ENCODE results near the gene DCDC1.
"Not testable (repeated sequence)": the region's sequence is repeated elsewhere in the genome, so short reads cannot be mapped to it uniquely, and the experiment has no call there.

The DCDC1 gene

DNA sequence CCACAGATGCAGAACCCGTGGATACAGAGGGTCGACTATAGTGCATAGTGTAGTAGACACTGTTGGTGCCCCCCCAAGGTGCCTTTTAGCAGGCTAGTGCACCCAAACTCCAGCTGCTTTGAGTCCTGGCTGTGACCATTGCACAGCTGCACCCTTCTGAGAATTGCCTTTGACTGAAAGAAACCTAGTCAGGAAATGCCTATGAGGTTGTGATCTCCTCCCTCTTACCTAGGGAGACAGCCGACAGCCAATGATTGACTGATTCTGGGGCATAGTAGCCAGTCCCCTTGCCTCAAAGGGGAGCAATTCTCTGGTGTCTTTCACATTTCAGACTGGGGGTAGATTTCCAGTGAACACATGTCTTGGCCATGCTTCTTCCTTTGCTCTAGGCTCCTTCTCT is 74.2 kb downstream of the DCDC1 start:
- no peak for DNase-seq
- no peak for TF ChIP-seq POLR2A (IDR thresholded peaks at IDR 0.05; ENCODE audit: low read length)
- no peak for TF ChIP-seq GATA1 (IDR thresholded peaks at IDR 0.05; ENCODE audit: low read depth, low read length)

DNA sequence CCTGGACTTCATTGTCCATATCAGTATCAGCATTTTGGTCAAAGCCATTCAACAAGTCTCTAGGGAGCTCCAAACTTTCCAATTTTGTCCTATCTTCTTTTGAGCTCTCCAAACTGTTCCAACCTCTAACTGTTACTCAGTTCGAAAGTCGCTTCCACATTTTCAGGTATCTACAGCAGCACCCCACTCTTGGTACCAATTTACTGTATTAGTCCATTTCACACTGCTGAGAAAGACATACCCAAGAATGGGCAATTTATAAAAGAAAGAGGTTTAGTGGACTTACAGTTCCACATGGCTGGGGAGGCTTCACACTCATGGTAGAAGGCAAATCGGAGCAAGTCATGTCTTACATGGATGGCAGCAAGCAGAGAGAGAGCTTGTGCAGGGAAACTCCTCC is 96.0 kb downstream of the DCDC1 start:
- DNase-seq: not testable (repeated sequence)

DNA sequence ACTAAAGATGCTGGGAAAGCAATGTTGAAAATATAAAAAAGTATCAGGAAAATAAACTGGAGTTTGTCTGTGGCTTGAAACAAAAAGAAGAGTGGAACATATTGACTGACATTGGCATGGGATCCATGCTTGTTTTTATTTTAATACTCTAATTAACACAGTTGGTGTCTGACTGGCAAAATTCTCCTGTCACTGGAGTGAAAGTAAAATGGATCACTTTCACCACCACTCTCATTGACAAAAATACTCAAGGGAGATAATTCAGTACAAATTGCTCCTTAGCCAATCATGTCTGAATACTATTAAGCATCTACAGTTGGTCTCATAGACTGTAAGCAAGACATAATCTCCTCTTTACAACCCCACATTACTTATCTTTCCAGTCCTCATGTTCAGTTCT is 101.8 kb downstream of the DCDC1 start:
- DNase-seq: no peak

DNA sequence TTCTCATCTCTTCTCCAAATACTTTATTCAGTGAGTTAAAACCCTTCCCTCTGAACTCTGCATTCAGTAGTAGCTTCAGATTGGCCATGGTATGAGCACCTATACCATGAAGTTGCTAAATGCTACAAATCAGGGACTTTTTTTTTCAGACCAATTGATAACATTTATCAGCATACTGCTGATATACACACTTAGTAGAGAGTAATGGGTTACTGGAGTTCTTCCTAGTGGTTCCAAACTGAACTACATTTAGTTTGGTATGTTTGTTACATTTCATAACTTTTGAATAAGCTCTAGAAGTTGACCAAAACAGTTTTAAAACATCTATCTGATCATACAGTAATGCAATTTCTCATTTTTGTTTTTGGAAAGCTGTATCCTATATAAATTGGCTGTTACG is 104.7 kb downstream of the DCDC1 start:
- no peak for TF ChIP-seq POLR2A (IDR thresholded peaks at IDR 0.05; ENCODE audit: low read length)
- no peak for TF ChIP-seq GATA1 (IDR thresholded peaks at IDR 0.05; ENCODE audit: low read depth, low read length)
- no peak for DNase-seq

More for the DNA sequence above, 101.8 kb downstream of the DCDC1 start:
- no peak for TF ChIP-seq POLR2A (IDR thresholded peaks at IDR 0.05; ENCODE audit: low read length)
- TF ChIP-seq GATA1 (IDR thresholded peaks at IDR 0.05; ENCODE audit: low read depth, low read length): no peak

DNA sequence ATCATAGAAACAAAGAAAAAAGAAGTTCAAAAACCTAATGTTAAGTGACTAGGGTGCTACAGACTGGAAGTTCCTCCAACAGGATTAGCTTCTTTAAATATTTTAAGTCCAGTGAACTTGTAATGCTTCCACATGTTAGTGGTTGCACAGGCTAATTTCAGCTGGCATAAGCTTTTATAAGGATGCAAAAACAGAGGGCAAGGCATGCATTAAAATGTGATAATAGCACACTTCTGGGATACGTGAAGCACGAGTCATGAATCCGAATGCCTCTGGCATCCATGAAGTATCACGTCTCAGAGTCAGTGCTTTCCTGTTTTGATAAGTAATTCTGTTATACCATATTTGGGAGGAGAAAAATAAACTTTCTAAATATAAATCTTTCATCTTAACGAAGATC is 106.8 kb downstream of the DCDC1 start:
- no peak for DNase-seq
- TF ChIP-seq POLR2A (IDR thresholded peaks at IDR 0.05; ENCODE audit: low read length) (no peak), GATA1 (IDR thresholded peaks at IDR 0.05; ENCODE audit: low read depth, low read length) (no peak)

DNA sequence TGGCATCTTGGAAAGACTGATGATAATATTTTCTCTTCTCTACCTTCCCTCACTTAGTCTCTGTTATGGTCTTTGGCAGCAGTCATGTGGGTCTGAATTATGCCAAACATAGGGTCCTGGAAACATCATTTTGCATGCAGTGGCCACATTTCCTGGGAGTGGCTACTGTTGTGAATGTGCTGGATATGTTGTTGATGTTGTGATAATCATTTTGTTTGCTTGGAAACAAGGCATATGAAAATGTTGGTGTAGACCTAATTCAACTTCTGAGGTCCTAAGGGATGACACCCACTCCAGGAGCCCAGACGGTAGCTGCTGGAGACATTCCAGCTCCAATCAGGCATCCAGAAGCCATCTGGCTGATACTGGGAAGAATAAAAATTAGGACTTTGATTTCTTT is 109.7 kb downstream of the DCDC1 start:
- no peak for DNase-seq
- TF ChIP-seq GATA1 (IDR thresholded peaks at IDR 0.05; ENCODE audit: low read depth, low read length) (no peak), POLR2A (IDR thresholded peaks at IDR 0.05; ENCODE audit: low read length) (no peak)

DNA sequence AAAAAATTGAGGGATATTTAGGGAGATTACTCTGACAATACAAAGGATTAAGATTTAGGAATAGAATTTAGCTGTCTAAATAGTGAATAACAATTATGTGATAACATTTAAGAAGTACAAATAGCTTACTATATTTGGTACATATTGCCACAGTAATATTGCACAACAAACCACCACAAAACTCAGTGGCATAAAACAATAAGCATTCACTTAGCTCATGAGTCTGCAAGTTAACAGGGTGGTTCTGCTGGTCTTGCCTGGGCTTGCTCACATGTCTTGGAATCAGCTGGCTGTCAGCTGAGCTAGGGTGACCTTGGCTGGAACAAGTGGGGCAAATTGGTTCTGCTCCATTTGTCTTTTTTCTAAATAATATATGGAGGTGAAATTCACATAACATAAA is 115.1 kb downstream of the DCDC1 start:
- TF ChIP-seq POLR2A (IDR thresholded peaks at IDR 0.05; ENCODE audit: low read length) (no peak), GATA1 (IDR thresholded peaks at IDR 0.05; ENCODE audit: low read depth, low read length) (no peak)
- DNase-seq: no peak

DNA sequence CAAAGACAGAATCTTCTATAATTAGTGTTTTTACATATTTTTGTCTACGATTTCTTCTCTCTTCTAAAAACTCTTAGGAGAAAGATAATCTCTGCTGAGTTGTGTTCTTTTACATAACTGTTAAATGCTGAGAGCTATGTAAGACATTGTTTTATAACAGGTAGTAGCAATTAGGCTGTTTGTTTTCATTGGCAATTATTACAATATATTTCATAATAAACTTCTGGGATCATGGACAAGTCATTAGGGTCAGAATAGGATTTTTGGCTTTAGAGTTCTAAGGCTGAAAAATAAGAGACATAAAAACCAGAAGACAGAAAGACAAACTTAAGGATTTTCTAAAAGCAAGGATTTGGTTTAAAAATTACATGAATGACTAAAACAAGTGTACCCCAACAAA is 120.8 kb downstream of the DCDC1 start:
- TF ChIP-seq GATA1 (IDR thresholded peaks at IDR 0.05; ENCODE audit: low read depth, low read length) (no peak), POLR2A (IDR thresholded peaks at IDR 0.05; ENCODE audit: low read length) (no peak)
- DNase-seq: no peak

DNA sequence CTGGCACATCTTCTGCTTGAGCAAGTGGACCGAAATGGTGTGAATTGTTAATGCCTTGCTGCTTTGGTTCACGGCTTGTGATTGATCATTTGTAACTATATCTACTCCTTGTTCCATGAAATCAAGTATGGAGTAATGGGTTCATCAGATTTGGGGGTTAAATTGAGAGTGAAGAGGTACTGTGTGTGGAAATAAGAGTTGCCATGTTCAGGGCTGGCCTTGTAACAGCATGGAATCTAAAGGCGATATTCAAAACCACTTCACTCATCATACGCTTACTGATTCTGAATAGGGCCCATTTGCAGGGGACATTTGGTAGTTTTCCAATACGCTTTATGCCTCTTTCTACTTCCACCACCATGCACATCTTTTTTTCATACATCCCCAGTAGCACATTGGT is 122.2 kb downstream of the DCDC1 start:
- no peak for DNase-seq

DNA sequence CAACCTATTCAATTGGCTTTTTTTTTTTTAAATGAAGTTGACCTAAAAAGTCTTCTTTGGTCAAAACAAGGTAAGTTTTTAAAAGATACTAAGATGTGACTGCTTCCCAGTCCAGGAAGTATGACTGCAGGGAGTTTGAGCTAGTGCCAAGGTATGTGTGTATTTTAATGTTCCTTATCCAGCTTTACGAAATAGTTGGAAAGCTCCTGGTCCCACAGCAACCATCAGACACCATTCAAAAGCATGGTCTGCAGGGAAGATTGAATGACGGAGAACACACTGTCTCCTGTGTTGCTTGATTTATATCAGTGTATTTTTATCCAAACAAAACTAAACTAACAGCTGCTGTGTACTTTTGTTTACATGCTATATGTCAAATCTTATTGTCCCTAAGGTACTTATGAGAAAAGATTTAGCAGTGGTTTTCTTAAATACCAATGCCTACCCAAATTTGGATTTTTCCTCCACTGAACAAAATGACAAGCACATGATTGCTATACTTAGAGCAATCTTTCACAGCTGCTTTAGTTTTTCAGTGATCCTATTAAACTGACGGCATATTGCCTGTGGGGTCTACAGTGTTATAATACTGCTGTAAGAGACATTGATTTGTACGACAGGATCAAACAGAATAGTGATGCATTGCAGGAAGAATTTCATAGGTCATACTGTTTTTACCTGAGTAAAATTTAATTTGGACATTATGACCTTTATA is 122.9 kb downstream of the DCDC1 start:
- DNase-seq: no peak
- TF ChIP-seq POLR2A (IDR thresholded peaks at IDR 0.05; ENCODE audit: low read length) (no peak), GATA1 (IDR thresholded peaks at IDR 0.05; ENCODE audit: low read depth, low read length) (no peak)

More for the DNA sequence above, 122.2 kb downstream of the DCDC1 start:
- TF ChIP-seq GATA1 (IDR thresholded peaks at IDR 0.05; ENCODE audit: low read depth, low read length): no peak
- no peak for TF ChIP-seq POLR2A (IDR thresholded peaks at IDR 0.05; ENCODE audit: low read length)

DNA sequence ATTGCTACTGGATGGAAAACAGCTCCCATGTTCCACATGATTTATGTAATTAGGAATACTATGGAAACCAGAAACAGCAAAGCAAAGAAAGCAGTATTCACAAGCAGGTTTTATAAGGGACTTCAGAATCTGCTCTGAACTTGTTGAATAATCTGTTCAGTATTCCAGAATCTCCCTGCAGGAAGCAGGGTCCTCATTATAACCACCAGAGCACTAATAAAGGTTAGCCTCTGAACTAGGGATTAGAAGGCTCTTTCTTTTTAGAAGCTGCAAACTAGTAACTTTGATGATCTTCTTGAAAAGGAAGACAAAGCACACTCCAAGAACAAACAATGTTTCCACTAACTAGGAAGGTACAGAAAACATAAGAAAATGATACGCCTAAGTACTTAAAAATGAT is 125.8 kb downstream of the DCDC1 start:
- no peak for TF ChIP-seq GATA1 (IDR thresholded peaks at IDR 0.05; ENCODE audit: low read depth, low read length)
- TF ChIP-seq POLR2A (IDR thresholded peaks at IDR 0.05; ENCODE audit: low read length): no peak
- DNase-seq: no peak

DNA sequence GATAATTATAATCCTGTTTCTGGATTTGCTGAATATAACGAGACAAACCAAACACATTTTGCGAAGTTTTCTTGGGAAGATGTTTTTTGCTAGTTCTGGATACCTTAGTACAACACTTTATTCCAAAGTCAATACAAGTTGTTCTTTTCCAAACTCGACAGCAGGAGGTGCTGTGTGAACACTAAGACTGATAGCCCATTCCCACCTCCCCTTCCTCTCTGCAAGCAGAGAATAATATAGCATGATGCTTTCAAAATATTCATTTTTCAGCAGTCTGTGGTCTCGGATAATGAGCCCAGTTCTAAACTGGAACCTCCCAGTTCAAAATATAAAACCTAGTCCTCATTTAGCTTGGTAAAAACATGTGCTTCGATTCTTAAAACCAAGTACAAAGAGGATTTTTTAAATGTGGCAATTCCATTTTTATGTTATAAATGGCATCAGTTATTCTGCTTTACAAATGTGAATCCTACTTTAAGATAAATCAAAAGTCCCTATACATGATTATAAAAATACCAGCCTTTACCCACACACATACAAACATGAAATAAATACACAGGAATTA is 129.1 kb downstream of the DCDC1 start:
- DNase-seq: peak; percentile 36 to 52
- TF ChIP-seq GATA1 (IDR thresholded peaks at IDR 0.05; ENCODE audit: low read depth, low read length) (no peak), POLR2A (IDR thresholded peaks at IDR 0.05; ENCODE audit: low read length) (no peak)

DNA sequence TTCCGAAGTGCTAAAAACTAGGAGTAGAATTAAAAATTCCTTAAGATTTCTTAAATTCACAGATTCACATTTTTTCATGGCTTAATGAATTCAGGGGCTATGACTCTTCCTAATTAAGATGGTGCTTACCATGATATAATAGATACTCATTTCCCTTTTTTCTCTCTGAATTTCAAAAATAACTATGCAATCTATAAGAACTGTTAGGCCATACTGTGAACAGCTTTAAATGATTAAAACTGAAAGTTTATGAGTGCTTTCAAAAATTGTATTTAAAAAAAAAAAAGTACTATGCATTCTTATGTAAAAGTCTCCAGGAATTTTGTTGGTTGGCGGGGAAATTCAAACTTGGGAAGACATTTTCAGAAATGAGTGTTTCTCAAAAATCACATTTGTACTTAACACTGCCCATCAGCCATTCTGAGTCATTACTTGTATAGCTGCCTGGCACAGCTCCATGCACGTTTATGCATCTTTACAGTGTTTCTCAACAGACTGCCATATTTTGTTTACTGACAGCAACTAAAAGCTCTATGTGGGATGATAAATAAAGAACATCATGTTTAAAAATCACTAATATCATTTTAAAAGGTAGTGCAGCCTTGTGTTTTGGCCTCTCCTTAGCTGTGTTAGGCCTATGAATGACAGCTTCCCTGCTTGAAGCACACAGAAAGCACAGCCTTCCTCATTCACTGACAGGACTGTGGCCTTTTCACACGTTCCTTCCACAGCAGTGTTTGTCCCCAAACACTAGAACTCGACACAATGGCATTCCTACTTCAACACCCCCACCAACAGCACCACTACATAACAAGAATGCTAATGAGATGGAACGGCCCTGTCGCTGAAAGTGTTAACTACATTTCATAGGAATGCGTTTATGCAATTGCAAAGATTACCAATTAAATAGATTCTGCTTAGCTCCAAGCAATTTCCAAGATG is 131.4 kb downstream of the DCDC1 start:
- TF ChIP-seq POLR2A (IDR thresholded peaks at IDR 0.05; ENCODE audit: low read length): no peak
- no peak for TF ChIP-seq GATA1 (IDR thresholded peaks at IDR 0.05; ENCODE audit: low read depth, low read length)
- DNase-seq: no peak

DNA sequence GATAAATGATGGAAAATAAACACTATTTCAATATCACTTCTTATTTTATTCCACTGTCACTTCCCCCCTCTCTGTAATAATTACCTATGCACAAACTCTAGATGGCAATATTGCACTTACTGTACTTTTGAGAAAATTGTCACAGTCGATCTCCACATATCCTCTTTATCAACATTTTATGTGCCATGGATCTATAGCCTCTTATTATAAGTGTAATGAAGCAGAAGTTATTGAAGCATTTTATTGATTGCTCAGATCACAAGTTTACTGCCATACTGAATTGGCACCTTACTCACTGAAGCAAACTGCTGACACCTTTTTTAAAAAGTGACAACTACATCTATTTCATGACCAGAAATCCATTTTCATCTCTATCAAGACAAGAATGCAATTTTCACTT is 133.4 kb downstream of the DCDC1 start:
- DNase-seq: no peak
- TF ChIP-seq GATA1 (IDR thresholded peaks at IDR 0.05; ENCODE audit: low read depth, low read length): no peak
- TF ChIP-seq POLR2A (IDR thresholded peaks at IDR 0.05; ENCODE audit: low read length): no peak
